Memory B cell (primary cell): ENCODE results near the gene NSRP1.
"Not testable (repeated sequence)": the region's sequence is repeated elsewhere in the genome, so short reads cannot be mapped to it uniquely, and the experiment has no call there.

Experiments used
- ATAC-seq: fragments of 150-1000 bp; cut with Tn5 transposase; 2 replicates; pipeline ENCODE4 v1.10.0; 2021; ENCODE audit warnings: low read depth, mild to moderate bottlenecking, moderate library complexity
- DNase-seq, 2 donors: peaks; one replicate each; pipeline ENCODE4 v3.0.0; 2022; ENCODE audit warnings: low spot score in 2 of 2
- H3K27ac Mint-ChIP-seq: one replicate; pipeline ENCODE4 v1.8.0; 2022; ENCODE audit warnings: mild to moderate bottlenecking, moderate library complexity, mixed read lengths
- H3K27me3 Mint-ChIP-seq: one replicate; pipeline ENCODE4 v1.8.0; 2022; ENCODE audit warnings: mixed read lengths
- H3K36me3 Mint-ChIP-seq: one replicate; pipeline ENCODE4 v1.8.0; 2022; ENCODE audit warnings: mild to moderate bottlenecking, mixed read lengths
- H3K4me1 Mint-ChIP-seq: one replicate; pipeline ENCODE4 v1.8.0; 2022; ENCODE audit warnings: mixed read lengths
- H3K4me3 Mint-ChIP-seq: one replicate; pipeline ENCODE4 v1.8.0; 2022; ENCODE audit warnings: mild to moderate bottlenecking, moderate library complexity, mixed read lengths
- H3K9me3 Mint-ChIP-seq: one replicate; pipeline ENCODE4 v1.8.0; 2022; ENCODE audit warnings: mixed read lengths

Gene NSRP1

GRCh38 chr17:30147860-30148259 lies 31.2 kb downstream of the NSRP1 start:
- H3K36me3 Mint-ChIP-seq, ATAC-seq, H3K27ac Mint-ChIP-seq, DNase-seq, H3K4me1 Mint-ChIP-seq, H3K27me3 Mint-ChIP-seq, H3K9me3 Mint-ChIP-seq, H3K4me3 Mint-ChIP-seq: not testable (repeated sequence)

DNA sequence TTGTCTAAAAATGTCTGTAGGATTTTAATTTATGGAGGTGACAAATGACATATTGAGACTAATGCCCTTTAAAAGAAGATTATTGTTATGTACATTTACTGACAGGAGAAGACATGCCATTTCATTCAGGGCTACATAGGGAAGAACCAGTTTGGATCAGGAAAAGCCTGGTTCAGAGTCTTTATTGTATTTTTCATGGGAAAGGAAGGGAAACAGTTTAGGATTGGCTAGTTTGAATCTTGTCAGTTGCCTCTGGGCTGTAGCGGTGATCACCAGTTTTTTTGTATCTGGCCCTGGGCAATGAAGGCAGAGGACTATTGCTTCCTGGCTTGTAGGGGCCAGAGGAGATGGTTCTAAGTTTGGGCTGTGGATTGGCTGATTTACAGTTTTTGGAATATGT lies 31.8 kb downstream of the NSRP1 start:
- H3K4me3 Mint-ChIP-seq: no peak overlapping the region
- no peak overlapping the region for H3K27ac Mint-ChIP-seq
- H3K27me3 Mint-ChIP-seq: no peaks in the 10 kb centered on the region
- peaks cover 8% of the 10 kb centered on the region for H3K36me3 Mint-ChIP-seq
- no peaks in the 10 kb centered on the region for H3K9me3 Mint-ChIP-seq
- ATAC-seq (no peak), DNase-seq (no peak)
- peaks cover 2% of the 10 kb centered on the region for H3K4me1 Mint-ChIP-seq

GRCh38 chr17:30151471-30151870 lies 34.9 kb downstream of the NSRP1 start:
- no peaks in the 10 kb centered on the region for H3K9me3 Mint-ChIP-seq
- no peaks in the 10 kb centered on the region for H3K27me3 Mint-ChIP-seq
- no peak for ATAC-seq
- H3K27ac Mint-ChIP-seq: no peak overlapping the region
- DNase-seq: no peak
- peaks cover 6% of the 10 kb centered on the region for H3K4me1 Mint-ChIP-seq
- no peak overlapping the region for H3K4me3 Mint-ChIP-seq
- H3K36me3 Mint-ChIP-seq: peaks cover 9% of the 10 kb centered on the region

DNA sequence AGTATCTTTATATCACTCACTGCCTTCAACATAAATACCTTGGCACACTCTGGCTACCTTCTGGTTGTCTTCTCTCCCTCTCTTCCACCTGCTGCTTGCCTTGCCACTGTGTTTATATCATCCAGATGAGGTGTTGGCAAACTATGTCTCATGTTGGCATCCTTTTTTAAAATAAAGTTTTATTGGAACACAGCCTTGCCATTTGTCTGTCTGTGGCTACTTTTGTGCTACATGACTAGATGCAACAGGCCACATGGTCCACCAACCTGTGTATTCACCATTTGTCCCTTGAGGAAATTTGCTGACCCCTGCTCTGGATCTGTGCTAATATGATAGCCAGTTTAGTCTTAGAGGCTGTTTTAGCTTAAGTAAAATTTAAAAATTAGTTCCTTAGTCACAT lies 36.8 kb downstream of the NSRP1 start:
- no peak overlapping the region for H3K4me3 Mint-ChIP-seq
- H3K4me1 Mint-ChIP-seq: peaks cover 20% of the 10 kb centered on the region
- H3K36me3 Mint-ChIP-seq: peaks cover 22% of the 10 kb centered on the region
- ATAC-seq (no peak), DNase-seq (no peak)
- no peaks in the 10 kb centered on the region for H3K9me3 Mint-ChIP-seq
- no peak overlapping the region for H3K27ac Mint-ChIP-seq
- H3K27me3 Mint-ChIP-seq: no peaks in the 10 kb centered on the region

- Mint-ChIP-seq H3K36me3 (peaks cover 40% of the 10 kb centered on the region), H3K27ac (no peak overlapping the region), H3K9me3 (peaks cover 8% of the 10 kb centered on the region), H3K27me3 (no peaks in the 10 kb centered on the region), H3K4me1 (peaks cover 31% of the 10 kb centered on the region), H3K4me3 (no peak overlapping the region)
- DNase-seq (no peak), ATAC-seq (no peak)
Measured at GRCh38 chr17:30155389-30155788, 38.8 kb downstream of the NSRP1 start.

- H3K27ac Mint-ChIP-seq: no peak overlapping the region
- no peaks in the 10 kb centered on the region for H3K27me3 Mint-ChIP-seq
- DNase-seq (no peak), ATAC-seq (no peak)
- peaks cover 31% of the 10 kb centered on the region for H3K4me1 Mint-ChIP-seq
- peak overlapping the region; percentile 1 for H3K4me3 Mint-ChIP-seq
- H3K36me3 Mint-ChIP-seq: peaks cover 45% of the 10 kb centered on the region
- peaks cover 10% of the 10 kb centered on the region for H3K9me3 Mint-ChIP-seq
Measured at GRCh38 chr17:30158896-30159625, 42.4 kb downstream of the NSRP1 start.

- peaks cover 39% of the 10 kb centered on the region for H3K4me1 Mint-ChIP-seq
- DNase-seq: no peak
- peaks cover 49% of the 10 kb centered on the region for H3K36me3 Mint-ChIP-seq
- H3K27ac Mint-ChIP-seq: no peak overlapping the region
- H3K9me3 Mint-ChIP-seq: peaks cover 10% of the 10 kb centered on the region
- ATAC-seq: no peak
- no peaks in the 10 kb centered on the region for H3K27me3 Mint-ChIP-seq
- no peak overlapping the region for H3K4me3 Mint-ChIP-seq
Measured at GRCh38 chr17:30160419-30161172, 44.0 kb downstream of the NSRP1 start.

- Mint-ChIP-seq H3K27ac (no peak overlapping the region), H3K27me3 (no peaks in the 10 kb centered on the region), H3K4me3 (no peak overlapping the region), H3K36me3 (peaks cover 47% of the 10 kb centered on the region), H3K4me1 (peaks cover 41% of the 10 kb centered on the region), H3K9me3 (peaks cover 10% of the 10 kb centered on the region)
- DNase-seq: no peak
- no peak for ATAC-seq
Measured at GRCh38 chr17:30161601-30162000, 45.0 kb downstream of the NSRP1 start.

- H3K4me3 Mint-ChIP-seq: no peak overlapping the region
- H3K9me3 Mint-ChIP-seq: peaks cover 7% of the 10 kb centered on the region
- peaks cover 20% of the 10 kb centered on the region for H3K4me1 Mint-ChIP-seq
- no peak for ATAC-seq
- no peaks in the 10 kb centered on the region for H3K27me3 Mint-ChIP-seq
- H3K27ac Mint-ChIP-seq: no peak overlapping the region
- no peak for DNase-seq
- H3K36me3 Mint-ChIP-seq: peaks cover 29% of the 10 kb centered on the region
Measured at GRCh38 chr17:30164531-30164930, 47.9 kb downstream of the NSRP1 start.

DNA sequence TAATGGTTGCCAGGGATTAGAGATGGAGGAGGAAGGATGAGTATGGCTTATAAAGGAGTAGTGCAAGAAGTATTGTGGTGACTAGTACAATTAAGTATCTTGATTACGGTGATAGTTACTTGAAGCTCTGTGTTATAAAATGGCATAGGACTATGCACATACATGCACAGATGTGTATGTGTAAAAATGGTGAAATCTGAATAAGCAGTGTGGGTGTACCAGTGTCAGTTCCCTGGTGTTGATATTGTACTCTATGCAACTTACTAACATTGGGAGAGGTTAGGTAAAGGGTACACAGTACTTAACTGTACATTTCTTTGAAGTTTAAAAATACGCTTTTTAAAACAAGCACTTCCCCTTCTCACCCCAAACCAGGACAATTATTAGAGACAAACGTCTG lies 48.5 kb downstream of the NSRP1 start:
- ATAC-seq: no peak
- peak overlapping the region; percentile 6 for H3K4me3 Mint-ChIP-seq
- peaks cover 3% of the 10 kb centered on the region for H3K9me3 Mint-ChIP-seq
- peaks cover 20% of the 10 kb centered on the region for H3K4me1 Mint-ChIP-seq
- peaks cover 23% of the 10 kb centered on the region for H3K36me3 Mint-ChIP-seq
- H3K27me3 Mint-ChIP-seq: no peaks in the 10 kb centered on the region
- H3K27ac Mint-ChIP-seq: peak overlapping the region; percentile 41
- DNase-seq: no peak

DNA sequence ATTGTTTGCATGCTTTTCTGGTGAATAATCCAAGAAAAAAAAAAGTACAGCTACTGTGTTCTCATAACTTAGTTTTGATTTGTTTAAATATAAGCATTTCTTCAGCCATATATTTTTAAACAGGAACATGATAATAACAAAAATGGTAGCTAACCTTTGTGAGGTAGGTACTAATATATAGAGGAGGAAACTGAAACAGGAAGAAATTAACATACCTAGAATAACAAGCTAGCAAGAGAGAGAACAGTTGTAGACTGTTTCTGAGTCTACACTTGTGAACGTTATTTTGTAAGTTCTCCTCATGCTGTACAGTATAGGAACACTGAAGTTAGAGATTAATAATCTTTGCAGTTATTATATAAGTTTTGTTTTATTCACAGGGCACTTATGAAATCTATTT lies 49.3 kb downstream of the NSRP1 start:
- Mint-ChIP-seq H3K4me3 (peak overlapping the region; percentile 39), H3K36me3 (peaks cover 19% of the 10 kb centered on the region), H3K4me1 (peaks cover 18% of the 10 kb centered on the region), H3K9me3 (peaks cover 3% of the 10 kb centered on the region), H3K27ac (peak overlapping the region; percentile 41), H3K27me3 (no peaks in the 10 kb centered on the region)
- ATAC-seq (peak; percentile 73), DNase-seq (no peak)

- ATAC-seq: no peak
- no peaks in the 10 kb centered on the region for H3K27me3 Mint-ChIP-seq
- DNase-seq: no peak
- H3K9me3 Mint-ChIP-seq: peaks cover 3% of the 10 kb centered on the region
- H3K36me3 Mint-ChIP-seq: peaks cover 20% of the 10 kb centered on the region
- H3K4me1 Mint-ChIP-seq: peaks cover 17% of the 10 kb centered on the region
- H3K27ac Mint-ChIP-seq: no peak overlapping the region
- no peak overlapping the region for H3K4me3 Mint-ChIP-seq
Measured at GRCh38 chr17:30170415-30170987, 53.9 kb downstream of the NSRP1 start.

DNA sequence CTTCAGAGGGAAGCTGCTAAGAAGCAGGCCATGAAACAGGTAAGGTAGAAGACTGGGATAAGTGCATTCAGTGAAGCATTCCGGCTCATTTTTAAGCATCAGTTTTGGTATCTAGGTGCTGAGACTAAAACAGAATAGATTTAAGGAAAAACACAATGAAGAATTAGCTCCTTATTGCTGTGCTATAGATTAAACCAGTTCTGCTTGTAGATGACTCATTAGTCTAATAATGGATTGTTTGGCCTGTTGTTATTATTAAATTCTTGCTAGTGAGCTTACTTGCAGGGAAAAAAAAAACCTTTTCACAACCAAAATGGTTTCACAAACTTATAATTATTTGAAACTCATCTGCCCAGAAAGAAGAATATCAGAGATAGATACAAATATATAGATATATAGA lies 55.9 kb downstream of the NSRP1 start:
- Mint-ChIP-seq H3K27me3 (no peaks in the 10 kb centered on the region), H3K9me3 (peaks cover 3% of the 10 kb centered on the region), H3K27ac (no peak overlapping the region), H3K4me3 (no peak overlapping the region), H3K36me3 (peaks cover 24% of the 10 kb centered on the region), H3K4me1 (peaks cover 7% of the 10 kb centered on the region)
- DNase-seq (no peak), ATAC-seq (no peak)

DNA sequence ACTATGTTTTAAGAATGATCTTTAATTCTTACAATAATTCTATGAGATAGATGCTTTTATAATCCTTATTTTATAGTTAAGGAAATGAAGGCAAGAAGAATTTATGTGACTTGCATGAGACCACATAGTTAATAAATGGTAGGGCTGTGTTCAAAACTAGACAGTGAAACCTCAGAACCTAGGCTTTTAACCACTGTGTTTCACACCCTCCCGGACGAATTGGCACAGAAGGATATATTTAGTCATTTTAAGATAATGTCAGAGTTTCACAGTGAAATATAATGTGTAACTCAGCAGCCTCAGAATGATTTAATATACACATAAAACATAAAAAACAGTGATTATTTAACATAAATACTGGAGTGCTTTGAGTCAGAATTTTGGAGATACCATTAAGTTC lies 57.0 kb downstream of the NSRP1 start:
- peaks cover 7% of the 10 kb centered on the region for H3K4me1 Mint-ChIP-seq
- no peak for ATAC-seq
- H3K9me3 Mint-ChIP-seq: peaks cover 3% of the 10 kb centered on the region
- H3K27me3 Mint-ChIP-seq: no peaks in the 10 kb centered on the region
- no peak overlapping the region for H3K27ac Mint-ChIP-seq
- H3K36me3 Mint-ChIP-seq: peaks cover 24% of the 10 kb centered on the region
- no peak overlapping the region for H3K4me3 Mint-ChIP-seq
- no peak for DNase-seq
